ENCODE data around the gene BTF3. TPM values are rescaled to one million over a fixed set of nuclear protein-coding genes. Genes with fewer than 3 reads are reported as not detected.

Gene BTF3
- total RNA-seq, 1 donor: 207 TPM

- no peak overlapping the region for H3K27ac ChIP-seq (ENCODE audit: low read depth, low read length)
- TF ChIP-seq CTCF (IDR thresholded peaks at IDR 0.05; ENCODE audit: extremely low read depth, low read depth, low read length): no peak
- H4K20me1 ChIP-seq (ENCODE audit: insufficient read depth, low read length): no peaks in the 10 kb centered on the region
Observed at GRCh38 chr5:73522989-73523388, 24.7 kb downstream of the BTF3 start.

GRCh38 chr5:73523861-73524260 is 25.6 kb downstream of the BTF3 start:
- TF ChIP-seq CTCF (IDR thresholded peaks at IDR 0.05; ENCODE audit: extremely low read depth, low read depth, low read length): no peak
- Histone ChIP-seq H3K4me1 (ENCODE audit: insufficient read depth, low read length) (peaks cover 10% of the 10 kb centered on the region), H3K79me2 (ENCODE audit: insufficient read depth, low read length) (no peaks in the 10 kb centered on the region), H3K4me3 (ENCODE audit: insufficient read depth, low read length) (no peak overlapping the region), H3K27ac (ENCODE audit: low read depth, low read length) (no peak overlapping the region), H2AFZ (ENCODE audit: low read length) (no peak overlapping the region), H3K9me3 (ENCODE audit: low read depth, low read length) (no peaks in the 10 kb centered on the region), H3K4me2 (ENCODE audit: insufficient read depth, low read length) (no peak overlapping the region), H3K36me3 (ENCODE audit: insufficient read depth, low read length) (no peaks in the 10 kb centered on the region), H3K27me3 (ENCODE audit: insufficient read depth, low read length) (no peaks in the 10 kb centered on the region), H4K20me1 (ENCODE audit: insufficient read depth, low read length) (no peaks in the 10 kb centered on the region)
- DNase-seq (ENCODE audit: insufficient read length, low spot score, missing footprints): no peak

More at GRCh38 chr5:73522989-73523388, 24.7 kb downstream of the BTF3 start:
- H3K27me3 ChIP-seq (ENCODE audit: insufficient read depth, low read length): no peaks in the 10 kb centered on the region
- no peak overlapping the region for H3K4me3 ChIP-seq (ENCODE audit: insufficient read depth, low read length)
- H3K36me3 ChIP-seq (ENCODE audit: insufficient read depth, low read length): no peaks in the 10 kb centered on the region
- no peak overlapping the region for H3K4me2 ChIP-seq (ENCODE audit: insufficient read depth, low read length)
- H2AFZ ChIP-seq (ENCODE audit: low read length): peak overlapping the region; percentile 41
- H3K4me1 ChIP-seq (ENCODE audit: insufficient read depth, low read length): peaks cover 10% of the 10 kb centered on the region
- no peaks in the 10 kb centered on the region for H3K79me2 ChIP-seq (ENCODE audit: insufficient read depth, low read length)
- H3K9me3 ChIP-seq (ENCODE audit: low read depth, low read length): no peaks in the 10 kb centered on the region
- no peak for DNase-seq (ENCODE audit: insufficient read length, low spot score, missing footprints)

DNA sequence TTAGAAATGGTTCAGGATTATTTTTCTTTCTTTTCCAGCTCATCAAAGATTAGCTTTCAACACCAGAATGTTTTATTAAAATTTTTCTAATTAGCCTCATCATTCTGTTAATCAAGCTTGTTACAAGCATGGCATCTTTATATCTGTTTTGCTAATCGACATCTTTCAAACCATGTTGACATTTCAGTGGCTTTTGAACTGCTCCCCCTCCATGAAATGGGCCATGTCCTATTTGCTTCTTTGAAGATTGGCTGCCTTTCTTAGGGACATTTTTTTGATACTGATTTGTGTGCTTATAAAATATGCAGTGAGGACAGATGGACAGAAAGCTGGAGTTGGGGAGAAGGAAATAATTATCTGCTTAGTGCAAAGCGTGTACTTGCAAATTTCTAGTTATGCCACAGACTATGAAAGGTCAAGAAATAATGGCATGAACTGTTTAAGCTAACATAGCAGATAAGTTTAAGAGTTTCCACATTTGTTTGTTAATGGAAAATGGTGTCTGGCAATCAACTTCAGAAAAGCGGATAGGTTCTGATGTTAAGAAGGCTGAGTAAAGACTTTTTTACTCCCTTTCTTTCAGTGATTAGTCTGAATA is 27.5 kb downstream of the BTF3 start:
- Histone ChIP-seq H3K4me2 (ENCODE audit: insufficient read depth, low read length) (no peak overlapping the region), H3K79me2 (ENCODE audit: insufficient read depth, low read length) (no peaks in the 10 kb centered on the region)

DNA sequence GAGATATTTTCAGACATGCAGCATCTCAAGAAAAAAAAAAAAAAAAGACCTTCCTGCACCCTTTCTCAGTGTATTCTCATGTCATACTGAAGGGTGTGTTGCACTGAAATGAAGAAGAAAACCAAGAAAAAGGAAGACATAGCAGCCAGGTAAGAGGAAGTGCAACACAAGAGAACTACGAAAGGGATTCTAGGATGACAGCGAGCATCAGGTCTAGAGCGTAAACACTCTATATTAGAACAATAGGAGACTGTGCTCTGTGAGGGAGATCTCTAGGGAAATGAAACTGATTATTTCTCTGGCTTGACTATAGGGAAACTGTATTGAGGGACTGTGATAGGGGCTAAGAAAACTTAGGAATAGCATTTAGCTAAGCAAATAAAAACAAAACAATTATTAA is 30.0 kb downstream of the BTF3 start:
- H3K4me2 ChIP-seq (ENCODE audit: insufficient read depth, low read length): no peak overlapping the region
- H3K36me3 ChIP-seq (ENCODE audit: insufficient read depth, low read length): no peaks in the 10 kb centered on the region
- H3K27me3 ChIP-seq (ENCODE audit: insufficient read depth, low read length): no peaks in the 10 kb centered on the region
- no peaks in the 10 kb centered on the region for H3K9me3 ChIP-seq (ENCODE audit: low read depth, low read length)
- no peak overlapping the region for H3K4me3 ChIP-seq (ENCODE audit: insufficient read depth, low read length)
- H3K4me1 ChIP-seq (ENCODE audit: insufficient read depth, low read length): peaks cover 13% of the 10 kb centered on the region
- no peaks in the 10 kb centered on the region for H3K79me2 ChIP-seq (ENCODE audit: insufficient read depth, low read length)
- no peaks in the 10 kb centered on the region for H4K20me1 ChIP-seq (ENCODE audit: insufficient read depth, low read length)
- no peak for TF ChIP-seq CTCF (IDR thresholded peaks at IDR 0.05; ENCODE audit: extremely low read depth, low read depth, low read length)
- H2AFZ ChIP-seq (ENCODE audit: low read length): no peak overlapping the region
- no peak overlapping the region for H3K27ac ChIP-seq (ENCODE audit: low read depth, low read length)
- no peak for DNase-seq (ENCODE audit: insufficient read length, low spot score, missing footprints)

More for the DNA sequence above, 27.5 kb downstream of the BTF3 start:
- Histone ChIP-seq H2AFZ (ENCODE audit: low read length) (no peak overlapping the region), H3K4me1 (ENCODE audit: insufficient read depth, low read length) (peaks cover 7% of the 10 kb centered on the region), H3K36me3 (ENCODE audit: insufficient read depth, low read length) (no peaks in the 10 kb centered on the region), H3K27ac (ENCODE audit: low read depth, low read length) (no peak overlapping the region), H3K27me3 (ENCODE audit: insufficient read depth, low read length) (no peaks in the 10 kb centered on the region), H3K9me3 (ENCODE audit: low read depth, low read length) (no peaks in the 10 kb centered on the region), H3K4me3 (ENCODE audit: insufficient read depth, low read length) (no peak overlapping the region), H4K20me1 (ENCODE audit: insufficient read depth, low read length) (no peaks in the 10 kb centered on the region)
- DNase-seq (ENCODE audit: insufficient read length, low spot score, missing footprints): no peak
- TF ChIP-seq CTCF (IDR thresholded peaks at IDR 0.05; ENCODE audit: extremely low read depth, low read depth, low read length): no peak

Data from osteoblast (primary cell).